ENCODE results near the gene ZNF736. TPM values are rescaled to one million over a fixed set of nuclear protein-coding genes. Genes with fewer than 3 reads are reported as not detected.

Gene ZNF736
- total RNA-seq (2021; fragmentation: NEBNext Ultra II Directional; extraction: Animal tissue kit (Norgen Biotek cat#: 25700)) = not detected in 2 replicates
- not detected in 2 replicates for polyA plus RNA-seq (2011; rRNA removed)
- polyA plus RNA-seq (2011; cell fraction: cytosol; rRNA removed) = not detected
- polyA plus RNA-seq (2011; cell fraction: nucleus; rRNA removed) = not detected
- not detected in 4 replicates for polyA plus RNA-seq (2012, experiment 1 of 2)
- not detected for polyA plus RNA-seq (2012, experiment 2 of 2)
- 0.34 TPM for polyA plus RNA-seq (2013, experiment 1 of 2)
- 0.37 TPM for polyA plus RNA-seq (2013, experiment 2 of 2)
- not detected in 2 replicates for polyA minus RNA-seq (2011; rRNA and poly(A)+ RNA removed)
- polyA minus RNA-seq (2011; cell fraction: cytosol; rRNA and poly(A)+ RNA removed) = not detected
- not detected for polyA minus RNA-seq (2011; cell fraction: nucleus; rRNA and poly(A)+ RNA removed)
- long read RNA-seq, experiment 1 = 0 reads
- long read RNA-seq, experiment 2 = 0 reads

DNA sequence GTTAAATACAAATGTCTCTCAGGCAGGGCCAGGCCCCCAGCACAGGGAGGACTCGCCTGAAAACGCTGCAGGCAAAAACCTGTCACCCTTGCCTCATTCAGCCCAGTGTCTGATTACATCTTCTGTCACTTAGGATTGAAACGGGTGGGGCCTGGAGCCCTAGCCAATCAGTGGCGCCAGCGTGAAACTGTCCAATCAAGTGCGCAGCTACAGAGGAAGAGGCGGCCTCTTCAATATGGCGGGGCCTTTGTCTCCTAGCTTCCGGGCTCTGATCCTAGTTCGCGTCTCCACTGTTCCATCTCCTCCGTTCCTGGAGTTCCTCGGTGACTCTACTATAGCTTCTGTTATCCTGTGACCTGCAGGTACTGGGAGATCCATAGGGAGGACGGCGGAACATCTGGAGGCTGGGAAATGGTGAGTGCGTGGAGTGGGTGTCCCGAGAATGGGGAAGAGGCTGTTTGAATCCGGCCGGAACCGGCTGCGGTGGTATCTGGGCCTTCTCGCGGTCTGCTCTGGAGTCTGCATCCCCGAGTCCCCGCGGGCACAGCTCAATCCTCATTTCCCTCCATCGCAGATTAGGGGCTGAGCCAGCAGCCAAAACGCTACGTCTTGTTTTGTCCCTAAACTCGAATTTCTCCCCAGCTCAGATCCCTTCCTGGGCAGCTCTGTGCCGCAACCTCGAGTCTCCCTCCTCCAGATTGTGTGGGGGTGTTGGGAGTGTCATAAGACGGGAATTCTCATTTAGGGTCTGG lies at the start of gene ZNF736:
Gene ZNF736, plus strand, starts transcription at position 222 of the 752 bp plus-strand sequence. Its CDS starts 190 bp downstream, at position 412.
- TF ChIP-seq POU5F1 (IDR thresholded peaks at IDR 0.05; ENCODE audit: low read depth, low read length) (no peak), BACH1 (IDR thresholded peaks at IDR 0.05; ENCODE audit: low read length) (no peak), KDM4A (IDR thresholded peaks at IDR 0.05; ENCODE audit: low read depth, low read length, severe bottlenecking) (no peak), RFX5 (IDR thresholded peaks at IDR 0.05; ENCODE audit: borderline replicate concordance, low read depth, low read length) (no peak), POLR2A (IDR thresholded peaks at IDR 0.05; ENCODE audit: control extremely low read depth in 1 of 2, low read depth in 2 of 2, low read length in 2 of 2) (no peak)
- WGBS, 2 experiments (ENCODE audit: extremely low coverage in 1 of 2, insufficient coverage in 1 of 2, insufficient read length in 1 of 2, insufficient replicate concordance in 2 of 2, low coverage in 1 of 2, low lambda C conversion rate in 2 of 2, missing lambda C conversion rate in 1 of 2) = 87% methylated on average over 32 of the region's 33 CpGs; no CpG with 5 or more reads in 1 of the 2 experiments
- Histone ChIP-seq H4K8ac (ENCODE audit: extremely low read depth, insufficient read depth, low read length) (no peak within 1 kb of the TSS), H3K79me2 (ENCODE audit: control insufficient read depth in 1 of 2, insufficient read depth in 2 of 2, low read length in 2 of 2) (no peaks in the 10 kb centered on the region), H3K23ac (ENCODE audit: insufficient read length) (no peak within 1 kb of the TSS), H2BK5ac (ENCODE audit: low read depth, low read length) (no peak within 1 kb of the TSS), H3K79me1 (ENCODE audit: low read depth, low read length) (no peaks in the 10 kb centered on the region), H2BK15ac (ENCODE audit: low read length) (no peak within 1 kb of the TSS), H3K36me3 (ENCODE audit: control insufficient read depth in 2 of 4, insufficient read depth in 4 of 4, low read length in 3 of 4) (no peaks in the 10 kb centered on the region), H3K9ac (replicated peaks in 1 of 4; ENCODE audit: extremely low read depth in 1 of 4, low read depth in 3 of 4, low read length in 3 of 4) (no peak within 1 kb of the TSS), H2BK120ac (replicated peaks; ENCODE audit: low read depth, low read length) (no peak within 1 kb of the TSS), H2BK12ac (ENCODE audit: low read depth, low read length) (no peak within 1 kb of the TSS), H3K4me3 (ENCODE audit: extremely low read depth in 1 of 4, insufficient read depth in 2 of 4, low read depth in 3 of 4, low read length in 4 of 4) (peak within 1 kb of the TSS in 1 of 4 experiments; percentile 22; a peak in 2 of 8 replicates), H4K91ac (replicated peaks; ENCODE audit: insufficient read length, low read length) (no peak within 1 kb of the TSS), H3K23me2 (ENCODE audit: low read depth, low read length) (no peaks in the 10 kb centered on the region), H4K5ac (ENCODE audit: insufficient read length, low read depth, low read length) (no peak within 1 kb of the TSS), H4K20me1 (replicated peaks in 1 of 2; ENCODE audit: control insufficient read depth in 1 of 2, insufficient read depth in 2 of 2, low read length in 2 of 2) (no peaks in the 10 kb centered on the region), H3K18ac (ENCODE audit: extremely low read depth, low read length) (no peak within 1 kb of the TSS), H3K9me3 (ENCODE audit: insufficient read depth in 2 of 2, low read depth in 1 of 2, low read length in 1 of 2) (peaks cover 59 to 68% of the 10 kb centered on the region in 2 experiments), H3K56ac (replicated peaks; ENCODE audit: insufficient read length, low read depth, low read length) (no peak within 1 kb of the TSS), H2BK20ac (ENCODE audit: low read length) (no peak within 1 kb of the TSS), H3K4me2 (ENCODE audit: insufficient read depth in 1 of 2, low read depth in 2 of 2, low read length in 2 of 2) (no peak within 1 kb of the TSS), H3K27ac (ENCODE audit: low read depth, low read length) (no peak within 1 kb of the TSS), H2AK5ac (ENCODE audit: low read depth, low read length) (no peak within 1 kb of the TSS), H3K4me1 (replicated peaks in 1 of 4; ENCODE audit: control insufficient read depth in 3 of 4, insufficient read depth in 4 of 4, low read length in 3 of 4) (no peaks in the 10 kb centered on the region), H3K27me3 (replicated peaks in 1 of 4; ENCODE audit: control insufficient read depth in 3 of 4, extremely low read depth in 1 of 4, insufficient read depth in 3 of 4, low read length in 3 of 4) (no peaks in the 10 kb centered on the region), H3K4ac (replicated peaks; ENCODE audit: insufficient read length, low read depth, low read length) (no peak within 1 kb of the TSS), H3K14ac (ENCODE audit: insufficient read length) (no peak within 1 kb of the TSS), H2AFZ (ENCODE audit: low read length) (no peak within 1 kb of the TSS)
- FAIRE-seq = no peak
- DNase-seq (ENCODE audit: low read depth in 1 of 2, low spot score in 2 of 2) = no peak
- POLR2A ChIA-PET (ENCODE audit: partially characterized antibody) = no interaction called here
- CTCF ChIA-PET (ENCODE audit: partially characterized antibody) = no interaction called here

All from H1 (cell line).